ENCODE data around the gene CDH11.

GRCh38 chr16:65121870-65122723 lies at the start of gene CDH11:
- TF ChIP-seq POLR2AphosphoS2 (IDR thresholded peaks at IDR 0.05; ENCODE audit: low read depth, low read length) (no peak), BMI1 (IDR thresholded peaks at IDR 0.05; ENCODE audit: borderline replicate concordance) (no peak), RB1 (IDR thresholded peaks at IDR 0.05; ENCODE audit: borderline replicate concordance) (no peak), E4F1 (IDR thresholded peaks at IDR 0.05; ENCODE audit: borderline replicate concordance, partially characterized antibody) (no peak), FOXM1 (IDR thresholded peaks at IDR 0.05; ENCODE audit: low read depth, low read length) (no peak), TCF12 (IDR thresholded peaks at IDR 0.05; ENCODE audit: low read depth, low read length) (no peak), POLR2AphosphoS5 (IDR thresholded peaks at IDR 0.05; ENCODE audit: low read length) (no peak)
- TF ChIP-seq, protein P1, sequence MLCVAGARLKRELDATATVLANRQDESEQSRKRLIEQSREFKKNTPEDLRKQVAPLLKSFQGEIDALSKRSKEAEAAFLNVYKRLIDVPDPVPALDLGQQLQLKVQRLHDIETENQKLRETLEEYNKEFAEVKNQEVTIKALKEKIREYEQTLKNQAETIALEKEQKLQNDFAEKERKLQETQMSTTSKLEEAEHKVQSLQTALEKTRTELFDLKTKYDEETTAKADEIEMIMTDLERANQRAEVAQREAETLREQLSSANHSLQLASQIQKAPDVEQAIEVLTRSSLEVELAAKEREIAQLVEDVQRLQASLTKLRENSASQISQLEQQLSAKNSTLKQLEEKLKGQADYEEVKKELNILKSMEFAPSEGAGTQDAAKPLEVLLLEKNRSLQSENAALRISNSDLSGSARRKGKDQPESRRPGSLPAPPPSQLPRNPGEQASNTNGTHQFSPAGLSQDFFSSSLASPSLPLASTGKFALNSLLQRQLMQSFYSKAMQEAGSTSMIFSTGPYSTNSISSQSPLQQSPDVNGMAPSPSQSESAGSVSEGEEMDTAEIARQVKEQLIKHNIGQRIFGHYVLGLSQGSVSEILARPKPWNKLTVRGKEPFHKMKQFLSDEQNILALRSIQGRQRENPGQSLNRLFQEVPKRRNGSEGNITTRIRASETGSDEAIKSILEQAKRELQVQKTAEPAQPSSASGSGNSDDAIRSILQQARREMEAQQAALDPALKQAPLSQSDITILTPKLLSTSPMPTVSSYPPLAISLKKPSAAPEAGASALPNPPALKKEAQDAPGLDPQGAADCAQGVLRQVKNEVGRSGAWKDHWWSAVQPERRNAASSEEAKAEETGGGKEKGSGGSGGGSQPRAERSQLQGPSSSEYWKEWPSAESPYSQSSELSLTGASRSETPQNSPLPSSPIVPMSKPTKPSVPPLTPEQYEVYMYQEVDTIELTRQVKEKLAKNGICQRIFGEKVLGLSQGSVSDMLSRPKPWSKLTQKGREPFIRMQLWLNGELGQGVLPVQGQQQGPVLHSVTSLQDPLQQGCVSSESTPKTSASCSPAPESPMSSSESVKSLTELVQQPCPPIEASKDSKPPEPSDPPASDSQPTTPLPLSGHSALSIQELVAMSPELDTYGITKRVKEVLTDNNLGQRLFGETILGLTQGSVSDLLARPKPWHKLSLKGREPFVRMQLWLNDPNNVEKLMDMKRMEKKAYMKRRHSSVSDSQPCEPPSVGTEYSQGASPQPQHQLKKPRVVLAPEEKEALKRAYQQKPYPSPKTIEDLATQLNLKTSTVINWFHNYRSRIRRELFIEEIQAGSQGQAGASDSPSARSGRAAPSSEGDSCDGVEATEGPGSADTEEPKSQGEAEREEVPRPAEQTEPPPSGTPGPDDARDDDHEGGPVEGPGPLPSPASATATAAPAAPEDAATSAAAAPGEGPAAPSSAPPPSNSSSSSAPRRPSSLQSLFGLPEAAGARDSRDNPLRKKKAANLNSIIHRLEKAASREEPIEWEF (IDR thresholded peaks at IDR 0.05; ENCODE audit: insufficient replicate concordance, low read depth, low read length) = no peak
- TF ChIP-seq, protein P2, sequence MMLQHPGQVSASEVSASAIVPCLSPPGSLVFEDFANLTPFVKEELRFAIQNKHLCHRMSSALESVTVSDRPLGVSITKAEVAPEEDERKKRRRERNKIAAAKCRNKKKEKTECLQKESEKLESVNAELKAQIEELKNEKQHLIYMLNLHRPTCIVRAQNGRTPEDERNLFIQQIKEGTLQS (IDR thresholded peaks at IDR 0.05; ENCODE audit: borderline replicate concordance, extremely low read depth, low read depth, low read length) = no peak
- TF ChIP-seq, protein P3, sequence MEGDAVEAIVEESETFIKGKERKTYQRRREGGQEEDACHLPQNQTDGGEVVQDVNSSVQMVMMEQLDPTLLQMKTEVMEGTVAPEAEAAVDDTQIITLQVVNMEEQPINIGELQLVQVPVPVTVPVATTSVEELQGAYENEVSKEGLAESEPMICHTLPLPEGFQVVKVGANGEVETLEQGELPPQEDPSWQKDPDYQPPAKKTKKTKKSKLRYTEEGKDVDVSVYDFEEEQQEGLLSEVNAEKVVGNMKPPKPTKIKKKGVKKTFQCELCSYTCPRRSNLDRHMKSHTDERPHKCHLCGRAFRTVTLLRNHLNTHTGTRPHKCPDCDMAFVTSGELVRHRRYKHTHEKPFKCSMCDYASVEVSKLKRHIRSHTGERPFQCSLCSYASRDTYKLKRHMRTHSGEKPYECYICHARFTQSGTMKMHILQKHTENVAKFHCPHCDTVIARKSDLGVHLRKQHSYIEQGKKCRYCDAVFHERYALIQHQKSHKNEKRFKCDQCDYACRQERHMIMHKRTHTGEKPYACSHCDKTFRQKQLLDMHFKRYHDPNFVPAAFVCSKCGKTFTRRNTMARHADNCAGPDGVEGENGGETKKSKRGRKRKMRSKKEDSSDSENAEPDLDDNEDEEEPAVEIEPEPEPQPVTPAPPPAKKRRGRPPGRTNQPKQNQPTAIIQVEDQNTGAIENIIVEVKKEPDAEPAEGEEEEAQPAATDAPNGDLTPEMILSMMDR (IDR thresholded peaks at IDR 0.05 in 2 of 3, conservative IDR thresholded peaks at IDR 0.05 in 1 of 3; ENCODE audit: control insufficient read depth in 2 of 3, extremely low read depth in 1 of 3, insufficient read depth in 1 of 3, low read depth in 3 of 3, low read length in 3 of 3) = no peak

All from GM12878 (cell line).